Neuronal stem cell (in vitro differentiated cells): ENCODE data around the gene AIFM3.
A peak's percentile ranks its signal among the peaks of the same experiment; 100 is the strongest.

ENCODE experiments used
- DNase-seq: peaks from one replicate; pipeline ENCODE4 v3.0.0-alpha.2; 2013; ENCODE audit warnings: low spot score
- H2AFZ ChIP-seq: one replicate; pipeline ENCODE4 v1.6.1; 2013; ENCODE audit warnings: mild to moderate bottlenecking, low read length, inconsistent platforms
- H2AK5ac ChIP-seq: 2 replicates; pipeline ENCODE4 v1.6.1; 2013; ENCODE audit warnings: low read depth, mild to moderate bottlenecking, inconsistent platforms, low read length, moderate library complexity, mixed read lengths
- H2BK120ac ChIP-seq: 2 replicates; pipeline ENCODE4 v1.6.1; 2013; ENCODE audit warnings: low read depth, mild to moderate bottlenecking, inconsistent platforms, low read length, moderate library complexity, mixed read lengths
- H2BK12ac ChIP-seq: one replicate; pipeline ENCODE4 v1.6.1; 2013; ENCODE audit warnings: low read length, inconsistent platforms
- H2BK15ac ChIP-seq: 2 replicates; pipeline ENCODE4 v1.6.1; 2013; ENCODE audit warnings: mild to moderate bottlenecking, low read length, inconsistent platforms, mixed read lengths
- H2BK5ac ChIP-seq: one replicate; pipeline ENCODE4 v1.6.1; 2013; ENCODE audit warnings: inconsistent platforms, mild to moderate bottlenecking, low read length, moderate library complexity
- H3K14ac ChIP-seq: one replicate; pipeline ENCODE4 v1.6.1; 2013; ENCODE audit warnings: low read length, inconsistent platforms
- H3K18ac ChIP-seq: 2 replicates; pipeline ENCODE4 v1.6.1; 2013; ENCODE audit warnings: low read length, inconsistent platforms
- H3K23ac ChIP-seq: 2 replicates; pipeline ENCODE4 v1.6.1; 2013; ENCODE audit warnings: low read depth, mild to moderate bottlenecking, mixed read lengths, low read length, inconsistent platforms; ENCODE audit not compliant: poor library complexity
- H3K27ac ChIP-seq: replicated peaks from 3 replicates; pipeline ENCODE4 v1.5.1; 2013; ENCODE audit warnings: low read length, inconsistent platforms
- H3K27me3 ChIP-seq, 3 experiments: 2 replicates each; pipeline ENCODE4 v1.6.1; 2013; ENCODE audit warnings: low read length in 3 of 3, mild to moderate bottlenecking in 2 of 3, inconsistent platforms in 1 of 3, low read depth in 1 of 3, mixed read lengths in 1 of 3, moderate library complexity in 1 of 3; ENCODE audit not compliant: control insufficient read depth in 3 of 3, insufficient read depth in 3 of 3
- H3K36me3 ChIP-seq, 2 donors: replicated peaks in 1 of 2; 2 replicates each; pipeline ENCODE4 v1.6.1; 2013; ENCODE audit warnings: low read length in 2 of 2; ENCODE audit not compliant: control insufficient read depth in 2 of 2, insufficient read depth in 2 of 2
- H3K4ac ChIP-seq: 2 replicates; pipeline ENCODE4 v1.6.1; 2013; ENCODE audit warnings: inconsistent platforms, mild to moderate bottlenecking, low read length, moderate library complexity
- H3K4me1 ChIP-seq, 2 donors: 1 replicate in 1 of 2; 2 replicates in 1 of 2; pipeline ENCODE4 v1.6.1; 2013; ENCODE audit warnings: low read length in 2 of 2, low read depth in 1 of 2; ENCODE audit not compliant: control insufficient read depth in 2 of 2, insufficient read depth in 1 of 2
- H3K4me2 ChIP-seq: one replicate; pipeline ENCODE4 v1.6.1; 2013; ENCODE audit warnings: mild to moderate bottlenecking, low read length, inconsistent platforms; ENCODE audit not compliant: insufficient read depth, poor library complexity, severe bottlenecking
- H3K4me3 ChIP-seq, 2 donors: 2 replicates each; pipeline ENCODE4 v1.5.1; 2013; ENCODE audit warnings: low read length in 2 of 2, mild to moderate bottlenecking in 2 of 2, inconsistent platforms in 1 of 2, moderate library complexity in 1 of 2
- H3K79me1 ChIP-seq: one replicate; pipeline ENCODE4 v1.6.1; 2013; ENCODE audit warnings: low read depth, mild to moderate bottlenecking, inconsistent platforms, low read length, moderate library complexity
- H3K9ac ChIP-seq: one replicate; pipeline ENCODE4 v1.6.1; 2013; ENCODE audit warnings: mild to moderate bottlenecking, low read depth, low read length, inconsistent platforms; ENCODE audit not compliant: poor library complexity
- H3K9me3 ChIP-seq, 2 donors: replicated peaks in 1 of 2; 2 replicates each; pipeline versions ENCODE3 to v1.6.1; 2013; ENCODE audit warnings: low read length in 2 of 2, mild to moderate bottlenecking in 2 of 2, inconsistent platforms in 1 of 2, low read depth in 1 of 2, mixed read lengths in 1 of 2, moderate library complexity in 1 of 2; ENCODE audit not compliant: control insufficient read depth in 2 of 2, insufficient read depth in 1 of 2
- H4K8ac ChIP-seq: one replicate; pipeline ENCODE4 v1.6.1; 2013; ENCODE audit warnings: low read depth, mild to moderate bottlenecking, inconsistent platforms, low read length, moderate library complexity
- H4K91ac ChIP-seq: one replicate; pipeline ENCODE4 v1.6.1; 2013; ENCODE audit warnings: low read length, low read depth, mild to moderate bottlenecking, inconsistent platforms; ENCODE audit not compliant: poor library complexity
- WGBS, 2 donors: extraction: QIAGEN DNeasy Blood & Tissue Kit; methylation state at CpG; one replicate each; pipeline ENCODE4 v1.1.7; 2013; ENCODE audit warnings: missing lambda C conversion rate in 2 of 2, mixed read lengths in 1 of 2; ENCODE audit not compliant: insufficient read length in 2 of 2, insufficient replicate concordance in 1 of 2; ENCODE audit errors: extremely low coverage in 2 of 2; 5-methylcytosine and 5-hydroxymethylcytosine counted together

The AIFM3 gene

DNA sequence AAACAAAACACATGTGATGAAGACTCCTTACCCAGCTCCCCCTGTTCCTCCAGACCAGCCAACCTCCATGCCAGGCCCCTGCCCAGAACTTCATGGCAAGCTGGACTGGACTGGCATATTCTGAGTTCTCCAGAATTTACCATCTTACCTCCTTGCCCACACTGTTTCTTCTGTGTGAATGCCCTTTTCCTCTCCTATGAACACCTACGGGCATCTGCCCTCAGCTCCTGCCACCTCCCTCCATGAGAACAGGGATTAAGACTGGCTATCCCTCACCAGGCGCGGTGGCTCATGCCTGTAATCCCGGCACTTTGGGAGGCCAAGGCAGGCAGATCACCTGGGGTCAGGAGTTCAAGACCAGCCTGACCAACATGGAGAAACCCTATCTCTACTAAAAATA is 6.4 kb upstream of the AIFM3 start:
- H3K9ac ChIP-seq = no peak overlapping the region
- H3K14ac ChIP-seq = no peak overlapping the region
- H2AFZ ChIP-seq = no peak overlapping the region
- no peak overlapping the region for H2BK12ac ChIP-seq
- H2BK15ac ChIP-seq = no peak overlapping the region
- no peak overlapping the region for H3K18ac ChIP-seq
- H3K4me3 ChIP-seq = no peak overlapping the region
- WGBS, 2 donors = no CpG with 5 or more reads among the region's 4 CpGs
- H3K4me1 ChIP-seq = peaks cover 9 to 17% of the 10 kb centered on the region in 2 donors
- H2AK5ac ChIP-seq = no peak overlapping the region
- no peak for DNase-seq
- H2BK120ac ChIP-seq = no peak overlapping the region
- H3K79me1 ChIP-seq = peaks cover 3% of the 10 kb centered on the region
- no peak overlapping the region for H3K27ac ChIP-seq
- no peak overlapping the region for H4K91ac ChIP-seq
- no peak overlapping the region for H3K23ac ChIP-seq
- H4K8ac ChIP-seq = no peak overlapping the region
- H3K9me3 ChIP-seq = peaks cover 0 to 2% of the 10 kb centered on the region in 2 donors
- H3K4me2 ChIP-seq = no peak overlapping the region
- peaks cover 0 to under 1% of the 10 kb centered on the region in 2 donors for H3K36me3 ChIP-seq
- peak overlapping the region; percentile 26 for H2BK5ac ChIP-seq
- peaks cover 7 to 30% (median 24%) of the 10 kb centered on the region in 3 experiments for H3K27me3 ChIP-seq
- H3K4ac ChIP-seq = no peak overlapping the region

- Histone ChIP-seq H4K8ac (no peak overlapping the region), H3K4me2 (no peak overlapping the region), H3K14ac (peak overlapping the region; percentile 3), H3K27ac (no peak overlapping the region), H3K36me3 (no peaks in the 10 kb centered on the region), H2BK12ac (no peak overlapping the region), H3K9me3 (no peaks in the 10 kb centered on the region), H2BK120ac (no peak overlapping the region), H3K79me1 (peaks cover 3% of the 10 kb centered on the region), H3K18ac (no peak overlapping the region), H2AK5ac (no peak overlapping the region), H3K4ac (no peak overlapping the region), H3K4me3 (no peak overlapping the region), H3K27me3 (peaks cover 0 to 48% (median 9%) of the 10 kb centered on the region in 3 experiments), H3K4me1 (peaks cover 11 to 14% of the 10 kb centered on the region in 2 donors), H4K91ac (no peak overlapping the region), H2AFZ (no peak overlapping the region), H2BK15ac (peak overlapping the region; percentile 25), H3K9ac (no peak overlapping the region), H2BK5ac (peak overlapping the region; percentile 46), H3K23ac (peak overlapping the region; percentile 29)
- DNase-seq = no peak
- WGBS, 2 donors = no CpG with 5 or more reads among the region's 6 CpGs
Measured at GRCh38 chr22:20962491-20962945, 4.5 kb upstream of the AIFM3 start.

DNA sequence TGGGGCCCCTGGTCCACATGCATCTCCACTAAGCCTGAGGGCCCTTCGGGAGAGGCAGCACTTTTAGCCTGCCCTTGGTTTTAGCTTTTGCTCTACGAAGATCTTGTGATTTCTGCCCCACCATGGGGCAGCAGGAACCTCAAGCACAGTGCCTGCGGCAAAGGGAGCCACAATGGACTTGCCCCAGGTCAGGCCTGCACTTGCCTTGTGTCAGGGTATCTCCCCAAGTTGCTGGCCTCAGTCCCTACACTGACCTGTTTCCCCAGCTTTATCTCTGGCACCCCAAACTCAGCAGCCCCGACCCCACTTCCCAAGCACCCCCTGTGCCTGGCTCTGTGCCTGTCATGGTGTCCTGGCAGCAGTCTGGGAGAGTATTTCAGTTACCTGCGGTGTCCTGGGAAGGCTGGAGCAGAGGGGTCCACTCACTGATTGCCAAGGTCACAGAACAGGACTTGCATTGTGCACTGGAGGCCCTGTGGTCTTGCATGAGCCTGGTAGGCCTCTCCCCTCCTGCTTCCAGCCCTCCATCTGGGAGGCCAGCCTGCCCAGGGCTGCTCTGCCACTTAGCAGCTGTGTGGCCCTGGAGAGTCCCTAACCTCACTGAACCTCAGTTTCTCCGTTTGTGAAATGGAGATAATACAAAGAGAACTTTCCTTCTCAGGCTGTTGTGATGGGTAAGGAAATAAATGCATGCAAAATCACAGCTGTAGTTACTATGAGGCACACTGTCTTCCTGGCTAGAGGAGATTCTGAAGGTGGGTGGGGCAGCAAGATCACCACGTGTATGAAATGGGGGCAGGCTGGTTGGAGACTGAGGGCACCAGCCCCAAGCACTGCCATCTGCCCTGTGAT is 3.6 kb upstream of the AIFM3 start:
- Histone ChIP-seq H2BK15ac (peak overlapping the region; percentile 86), H2BK120ac (no peak overlapping the region), H2AFZ (no peak overlapping the region), H3K14ac (no peak overlapping the region), H3K18ac (peak overlapping the region; percentile 79), H3K9ac (peak overlapping the region; percentile 32), H3K4ac (peak overlapping the region; percentile 30), H3K27ac (no peak overlapping the region), H3K4me1 (peaks cover 15 to 21% of the 10 kb centered on the region in 2 donors), H3K4me2 (no peak overlapping the region), H3K23ac (peak overlapping the region; percentile 81), H3K79me1 (peaks cover 3% of the 10 kb centered on the region), H3K27me3 (peaks cover 0 to 50% (median under 1%) of the 10 kb centered on the region in 3 experiments), H3K4me3 (peak overlapping the region in 1 of 2 donors; percentile 16), H2BK12ac (peak overlapping the region; percentile 30), H2BK5ac (peak overlapping the region; percentile 46), H4K91ac (no peak overlapping the region), H2AK5ac (peak overlapping the region; percentile 93), H3K36me3 (no peaks in the 10 kb centered on the region), H3K9me3 (no peaks in the 10 kb centered on the region), H4K8ac (no peak overlapping the region)
- WGBS, 2 donors = no CpG with 5 or more reads among the region's 7 CpGs
- DNase-seq = no peak

DNA sequence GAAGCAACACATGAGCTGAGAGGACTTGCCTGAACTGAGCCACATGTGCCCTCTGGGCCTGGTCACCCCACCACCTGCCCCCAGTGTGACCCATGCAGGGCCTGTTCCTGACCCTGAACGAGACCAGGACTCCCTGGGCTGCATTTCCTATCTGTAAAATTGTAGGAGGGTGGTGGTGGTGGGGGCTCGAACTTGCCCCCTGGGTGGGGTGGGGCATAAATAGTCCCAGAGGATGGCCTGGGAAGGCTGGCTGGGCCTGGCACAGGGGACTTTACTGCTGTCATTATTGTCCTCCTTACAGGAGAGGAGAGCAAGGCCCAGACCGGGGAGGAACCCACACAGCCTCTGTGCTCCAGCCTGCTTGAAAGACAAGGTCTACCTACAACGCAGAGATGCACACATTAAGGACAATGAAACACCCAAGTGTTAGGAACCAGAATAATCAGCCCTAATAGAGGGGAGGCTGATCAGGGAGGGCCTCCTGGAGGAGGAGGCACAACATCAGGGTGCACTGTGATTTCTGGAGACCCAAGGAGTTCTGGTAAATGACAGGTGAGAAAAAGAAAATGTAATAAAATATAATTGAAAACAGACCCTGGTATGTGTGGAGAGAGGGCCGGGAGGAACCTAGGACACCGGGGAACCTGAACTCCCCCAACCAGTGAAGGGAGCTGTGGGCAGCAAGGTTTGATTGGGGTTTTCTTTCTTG is 2.8 kb upstream of the AIFM3 start:
- Histone ChIP-seq H2AFZ (peak overlapping the region; percentile 80), H2BK12ac (peak overlapping the region; percentile 30), H3K9ac (peak overlapping the region; percentile 32), H3K79me1 (peaks cover 3% of the 10 kb centered on the region), H3K4ac (peak overlapping the region; percentile 30), H3K9me3 (no peaks in the 10 kb centered on the region), H2BK5ac (no peak overlapping the region), H3K23ac (peak overlapping the region; percentile 81), H2BK120ac (no peak overlapping the region), H3K27ac (no peak overlapping the region), H2AK5ac (peak overlapping the region; percentile 93), H3K4me2 (peak overlapping the region; percentile 79), H3K4me1 (peaks cover 18 to 22% of the 10 kb centered on the region in 2 donors), H4K91ac (peak overlapping the region; percentile 56), H3K18ac (peak overlapping the region; percentile 79), H4K8ac (no peak overlapping the region), H3K14ac (no peak overlapping the region), H3K27me3 (peaks cover 0 to 50% (median 0%) of the 10 kb centered on the region in 3 experiments), H2BK15ac (peak overlapping the region; percentile 86), H3K36me3 (no peaks in the 10 kb centered on the region), H3K4me3 (peak overlapping the region in 1 of 2 donors; percentile 42)
- WGBS, 2 donors = no CpG with 5 or more reads among the region's 6 CpGs
- DNase-seq = no peak
